T1000 (cell line): ENCODE measurements around the gene SMARCD1.

Source experiments
- DNase-seq: peaks from one replicate; lab custom pipeline; 2025; ENCODE audit warnings: mixed read lengths; lab: John Stamatoyannopoulos, UW

SMARCD1 gene

DNA sequence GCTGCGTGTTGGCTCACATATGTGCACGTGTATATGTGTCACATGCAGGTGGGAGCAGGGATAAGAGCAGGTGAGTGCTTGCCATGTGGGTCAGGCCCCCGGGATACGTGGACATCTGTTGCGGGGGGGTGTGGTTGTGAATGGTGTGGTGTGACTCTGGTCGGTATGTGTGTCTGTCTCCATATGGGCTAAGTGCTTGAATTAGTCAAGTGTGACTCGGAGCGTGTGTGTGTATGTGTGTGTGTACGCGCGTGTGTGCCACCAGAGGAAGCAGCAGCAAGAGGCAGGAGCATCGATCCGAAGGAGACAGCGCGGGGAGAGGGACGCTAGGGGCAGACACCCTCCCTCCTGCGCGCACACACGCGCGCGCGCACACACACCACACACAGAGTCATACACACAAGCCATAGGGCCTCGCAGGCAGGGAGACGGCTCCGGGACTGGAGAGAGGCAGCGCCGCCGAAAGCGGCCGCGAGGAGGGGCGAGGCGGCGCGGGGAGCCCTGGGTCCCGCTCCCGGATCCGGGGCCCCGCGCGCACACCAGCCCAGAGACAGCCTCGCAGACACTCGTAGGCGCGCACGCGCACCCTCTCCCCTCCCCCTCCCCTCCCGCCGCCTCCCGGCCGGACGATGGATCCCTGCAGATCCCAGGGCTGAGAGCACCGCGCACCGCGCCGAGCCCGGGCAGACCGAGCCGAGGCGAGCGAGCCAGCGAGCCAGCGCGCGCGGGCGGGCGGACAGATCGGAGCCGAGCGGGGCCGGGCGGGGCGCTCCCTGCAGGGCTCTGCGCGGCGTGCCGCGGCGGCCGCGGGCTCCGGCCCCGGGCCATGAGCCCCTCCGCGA lies 27.9 kb upstream of the SMARCD1 start, which contains the start of gene ASIC1:
Gene ASIC1, plus strand, starts transcription at position 597 of the 842 bp plus-strand sequence. CDS start 1,171 bp downstream, outside the sequence.
- no peak for DNase-seq

DNA sequence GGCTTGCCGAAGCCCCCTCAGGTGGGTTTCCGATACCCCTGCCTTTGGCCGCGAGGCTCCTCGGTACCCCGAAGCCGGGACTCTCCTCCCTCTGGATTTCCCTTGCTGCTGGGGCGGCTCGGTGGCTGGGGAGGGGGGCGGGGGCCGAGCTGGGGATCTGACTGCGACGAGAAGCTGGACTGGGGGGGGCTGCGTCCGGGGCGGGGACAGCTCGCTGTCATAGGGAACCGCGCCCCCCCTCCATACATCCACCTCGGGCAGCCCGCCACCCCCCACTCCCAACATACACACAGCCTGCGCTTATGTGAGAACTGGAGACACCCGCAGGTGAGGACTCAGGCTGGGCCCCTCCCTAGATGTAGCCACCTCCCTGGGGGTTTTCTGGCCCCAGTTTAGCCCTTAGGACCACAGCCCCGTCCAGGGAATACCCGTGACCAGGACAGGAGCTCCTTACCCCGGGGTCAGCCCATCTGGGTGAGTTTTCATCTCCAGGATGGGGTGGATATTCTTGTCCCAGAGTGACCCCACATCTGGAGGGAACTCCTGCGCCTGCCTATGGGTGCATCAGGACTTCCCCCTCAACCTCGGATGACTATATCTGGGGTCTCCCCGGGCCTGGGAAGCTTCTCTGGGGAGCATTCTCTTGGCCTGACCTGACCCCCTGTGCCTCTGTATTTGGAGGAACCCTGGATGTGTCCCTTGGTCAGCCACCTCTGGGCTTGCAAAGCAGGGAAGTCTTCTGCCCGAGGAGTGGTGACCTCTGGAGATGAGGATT lies 27.1 kb upstream of the SMARCD1 start:
- no peak for DNase-seq

DNA sequence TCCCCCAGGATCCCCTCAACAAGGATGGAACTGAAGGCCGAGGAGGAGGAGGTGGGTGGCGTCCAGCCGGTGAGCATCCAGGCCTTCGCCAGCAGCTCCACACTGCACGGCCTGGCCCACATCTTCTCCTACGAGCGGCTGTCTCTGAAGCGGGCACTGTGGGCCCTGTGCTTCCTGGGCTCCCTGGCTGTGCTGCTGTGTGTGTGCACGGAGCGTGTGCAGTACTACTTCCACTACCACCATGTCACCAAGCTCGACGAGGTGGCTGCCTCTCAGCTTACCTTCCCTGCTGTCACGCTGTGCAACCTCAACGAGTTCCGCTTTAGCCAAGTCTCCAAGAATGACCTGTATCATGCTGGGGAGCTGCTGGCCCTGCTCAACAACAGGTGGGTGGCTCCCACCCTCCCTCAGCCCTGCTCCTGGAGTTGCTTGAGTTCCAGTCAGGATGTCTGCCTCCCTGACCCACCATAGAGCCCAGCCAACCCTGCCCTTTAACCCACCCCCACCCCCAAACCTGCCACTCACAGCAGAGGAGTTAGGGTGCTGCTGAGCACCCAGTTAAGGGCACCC lies 26.3 kb upstream of the SMARCD1 start:
- no peak for DNase-seq

DNA sequence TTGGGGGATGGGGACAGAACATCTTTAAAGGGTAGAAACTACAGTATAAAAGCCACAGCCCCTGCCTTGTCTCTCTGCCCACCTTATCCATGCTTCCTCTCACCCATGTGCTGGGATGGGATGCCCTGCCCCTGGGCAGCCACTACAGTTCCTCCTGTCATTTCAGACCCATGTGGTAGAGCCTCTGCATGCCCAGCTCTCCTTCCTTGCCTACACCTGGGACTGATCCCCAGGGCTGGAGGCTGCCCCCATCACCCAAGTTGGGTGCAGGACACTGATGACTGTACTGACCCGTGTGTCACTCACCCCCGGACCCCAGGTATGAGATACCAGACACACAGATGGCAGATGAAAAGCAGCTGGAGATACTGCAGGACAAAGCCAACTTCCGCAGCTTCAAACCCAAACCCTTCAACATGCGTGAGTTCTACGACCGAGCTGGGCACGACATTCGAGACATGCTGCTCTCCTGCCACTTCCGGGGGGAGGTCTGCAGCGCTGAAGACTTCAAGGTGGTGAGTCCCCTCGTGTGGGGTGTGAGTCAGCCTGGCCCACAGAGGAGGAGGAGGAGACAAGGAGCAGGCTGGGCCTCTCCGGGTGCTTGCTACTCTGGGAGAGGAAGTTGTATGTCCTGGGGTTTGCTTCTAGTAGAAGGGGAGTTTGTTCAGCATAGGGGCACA lies 25.6 kb upstream of the SMARCD1 start:
- DNase-seq = no peak

DNA sequence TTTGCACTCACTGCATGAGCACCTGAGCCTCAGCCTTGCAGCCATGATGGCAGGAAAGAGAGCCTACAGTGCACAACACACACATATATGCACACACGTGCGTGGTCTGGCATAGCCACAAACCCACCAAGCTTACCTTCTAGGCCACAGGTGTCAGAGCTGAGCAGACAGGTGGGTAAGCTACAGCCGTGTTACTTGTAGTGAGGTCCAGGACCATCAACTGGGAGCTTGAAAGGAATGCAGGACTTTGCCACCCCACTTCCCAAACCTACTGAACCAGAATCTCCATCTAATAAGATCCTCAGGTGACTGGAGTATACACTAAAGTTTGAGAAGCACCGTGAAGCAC lies 25.0 kb upstream of the SMARCD1 start:
- no peak for DNase-seq

DNA sequence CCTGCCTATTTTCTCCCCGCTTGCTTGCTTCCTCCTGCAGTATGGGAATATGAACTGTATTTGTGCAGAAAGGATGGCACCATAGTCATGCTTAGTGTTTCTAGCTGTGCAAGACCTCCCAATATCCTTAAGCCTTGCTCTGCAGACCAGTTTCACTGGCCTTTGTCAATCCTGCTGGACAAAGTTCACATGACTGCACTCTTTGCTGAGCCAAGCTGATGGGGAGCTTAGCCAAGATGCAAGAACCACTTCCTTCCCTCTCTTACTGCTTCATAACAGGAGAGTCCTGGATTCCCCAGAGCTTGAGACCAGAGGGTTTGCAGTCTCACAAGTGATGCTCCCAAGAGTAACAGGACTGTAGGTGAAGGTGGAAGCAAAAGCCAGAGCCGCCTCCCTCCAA lies 24.0 kb upstream of the SMARCD1 start:
- DNase-seq = no peak

DNA sequence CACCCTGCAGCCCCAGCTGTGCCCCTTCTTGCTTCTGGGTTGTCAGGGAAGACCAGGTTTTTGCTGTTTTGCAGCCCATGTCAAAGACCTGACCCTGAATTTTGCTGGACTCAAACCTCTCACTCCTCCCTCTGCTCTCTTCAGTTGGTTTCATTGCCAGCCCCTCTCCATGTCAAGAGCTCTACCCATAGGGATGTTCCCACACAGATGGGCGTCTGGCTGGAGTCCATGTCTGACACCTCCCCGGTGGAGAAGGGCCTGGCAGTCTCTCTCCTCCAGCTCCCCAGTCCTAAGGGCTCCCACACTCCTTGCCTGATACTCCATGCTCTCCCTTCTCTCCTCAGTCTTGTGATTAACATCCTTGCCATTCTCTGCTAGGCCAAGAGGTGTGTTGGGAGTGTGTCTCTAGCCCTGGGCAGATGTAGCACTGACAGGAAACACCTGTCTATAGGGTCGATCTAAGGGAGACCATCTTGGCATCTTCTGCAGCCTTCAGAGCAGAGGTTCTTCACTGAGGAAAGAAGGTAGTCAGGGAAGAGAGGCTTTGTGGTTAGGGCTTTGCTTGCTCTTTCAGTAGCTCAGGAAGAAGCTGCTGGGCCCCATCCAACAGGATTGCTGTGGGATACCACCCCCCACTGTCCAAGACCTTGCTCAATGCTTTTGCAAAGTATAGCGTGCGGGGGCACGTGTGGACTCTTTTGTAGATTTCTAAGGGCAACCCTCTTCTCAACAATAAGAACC lies 23.0 kb upstream of the SMARCD1 start:
- no peak for DNase-seq

DNA sequence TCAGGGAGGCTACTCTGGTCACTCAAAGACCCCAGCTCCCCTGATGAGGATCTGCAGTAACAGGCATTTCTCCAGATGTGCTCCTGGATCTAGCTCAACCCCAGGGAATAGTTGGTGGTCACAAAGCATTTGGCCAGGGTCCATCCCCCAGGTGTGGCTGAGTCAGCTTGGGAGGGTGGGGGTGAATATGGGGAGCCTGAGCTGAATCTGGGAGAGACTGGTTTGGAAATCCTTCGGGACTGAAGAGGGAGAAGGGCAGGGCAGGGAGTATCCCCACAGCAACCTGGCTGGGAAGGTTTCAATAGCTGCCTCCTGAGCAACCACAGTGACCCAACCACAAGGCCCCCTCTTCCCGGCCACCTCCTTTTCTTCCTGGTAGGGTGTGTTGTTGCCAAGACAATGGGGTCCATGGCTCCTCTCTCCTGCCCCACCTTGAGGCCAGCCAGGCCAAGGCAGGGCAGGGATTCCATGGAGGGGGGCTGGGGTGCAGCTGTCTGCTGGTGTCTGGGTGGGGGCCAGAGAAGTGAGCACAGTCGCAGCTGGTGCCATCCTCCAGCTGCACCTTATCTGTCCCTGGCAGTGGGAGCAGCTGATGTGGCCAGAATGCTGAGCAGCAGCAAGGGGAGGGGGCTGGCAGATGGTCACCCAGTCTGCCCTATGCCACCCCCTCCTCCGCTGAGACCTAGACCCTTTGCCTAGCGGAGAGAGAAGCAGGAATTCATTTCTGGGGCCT lies 22.2 kb upstream of the SMARCD1 start:
- DNase-seq = no peak

DNA sequence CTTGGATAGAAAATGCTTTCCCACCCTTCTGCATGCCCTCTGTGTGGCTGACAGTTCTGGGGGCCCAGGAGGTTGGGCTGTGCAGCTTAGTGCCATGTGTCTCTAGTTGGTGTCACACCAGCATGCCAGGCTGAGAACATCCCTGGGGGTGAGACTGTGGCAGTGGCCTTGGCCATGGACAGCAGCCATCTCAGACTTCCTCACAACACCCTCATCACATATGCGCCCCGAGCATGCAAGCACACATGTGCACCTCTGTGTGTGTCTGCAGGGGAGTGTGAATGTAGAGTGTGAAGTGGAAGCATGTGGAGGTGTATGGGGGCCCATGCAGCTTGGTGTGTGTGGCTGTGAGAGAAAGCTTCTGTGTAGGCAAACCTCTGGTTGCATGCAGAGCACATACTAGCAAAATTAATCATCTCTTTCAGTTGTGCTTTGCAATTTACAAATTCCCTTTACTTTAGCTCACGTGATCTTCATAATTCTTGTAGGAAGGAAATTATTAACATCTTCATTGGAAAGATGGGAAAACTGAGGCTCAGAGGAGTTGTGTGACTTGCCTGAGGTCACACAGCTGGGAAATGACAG lies 19.3 kb upstream of the SMARCD1 start:
- no peak for DNase-seq

DNA sequence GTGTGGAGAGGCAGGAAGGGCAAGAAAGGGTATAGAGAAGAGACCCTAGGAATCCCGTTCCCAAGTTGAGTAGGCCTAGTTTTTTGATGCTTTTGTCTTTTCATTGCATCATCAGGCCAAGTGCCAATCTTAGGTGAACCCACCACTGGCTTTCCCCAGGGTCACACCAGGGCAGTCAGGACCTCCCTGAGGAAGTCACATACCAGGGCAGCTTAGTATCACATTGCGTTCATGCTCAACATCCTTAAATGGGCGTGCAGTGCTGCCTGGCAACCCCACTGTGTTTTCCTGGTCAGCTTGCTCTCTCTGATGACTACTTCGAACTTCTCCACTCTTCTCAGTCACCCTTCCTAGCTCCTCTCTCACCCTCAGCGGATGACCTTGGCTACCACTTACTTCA lies 18.7 kb upstream of the SMARCD1 start:
- DNase-seq = no peak

DNA sequence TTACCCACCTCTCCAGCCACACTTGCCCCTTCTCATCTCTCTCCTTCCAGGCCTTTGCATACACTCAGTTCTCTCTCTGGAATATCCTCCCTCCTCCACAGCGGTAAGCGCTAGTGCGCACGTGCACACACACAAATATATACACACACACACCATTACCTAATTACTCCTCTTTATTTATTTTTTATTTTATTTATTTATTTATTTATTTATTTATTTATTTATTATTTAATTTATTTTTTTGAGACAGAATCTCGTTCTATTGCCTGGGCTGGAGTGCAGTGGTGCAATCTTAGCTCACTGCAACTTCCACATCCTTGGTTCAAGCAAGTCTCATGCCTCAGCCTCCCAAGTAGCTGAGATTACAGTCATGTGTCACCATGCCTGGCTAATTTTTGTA lies 16.1 kb upstream of the SMARCD1 start:
- no peak for DNase-seq

DNA sequence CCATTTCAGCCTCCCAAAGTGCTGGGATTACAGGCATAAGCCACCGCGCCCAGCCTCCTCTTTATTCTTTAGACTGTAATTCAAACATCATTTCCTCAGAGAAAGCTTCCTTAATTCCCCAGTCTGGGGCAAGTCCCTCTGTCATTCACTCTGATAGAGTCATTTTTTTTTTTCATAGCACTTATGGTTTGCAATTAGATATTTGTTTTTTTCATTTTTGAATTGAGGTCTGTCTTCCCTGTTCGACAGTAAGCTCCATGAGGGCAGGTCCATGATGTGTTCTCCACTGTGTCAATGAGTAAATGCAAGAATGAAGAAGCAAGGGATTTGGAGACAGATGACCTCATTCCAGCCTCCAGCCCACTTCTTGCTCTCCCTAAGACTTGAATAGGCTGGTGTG lies 15.6 kb upstream of the SMARCD1 start:
- DNase-seq = no peak

DNA sequence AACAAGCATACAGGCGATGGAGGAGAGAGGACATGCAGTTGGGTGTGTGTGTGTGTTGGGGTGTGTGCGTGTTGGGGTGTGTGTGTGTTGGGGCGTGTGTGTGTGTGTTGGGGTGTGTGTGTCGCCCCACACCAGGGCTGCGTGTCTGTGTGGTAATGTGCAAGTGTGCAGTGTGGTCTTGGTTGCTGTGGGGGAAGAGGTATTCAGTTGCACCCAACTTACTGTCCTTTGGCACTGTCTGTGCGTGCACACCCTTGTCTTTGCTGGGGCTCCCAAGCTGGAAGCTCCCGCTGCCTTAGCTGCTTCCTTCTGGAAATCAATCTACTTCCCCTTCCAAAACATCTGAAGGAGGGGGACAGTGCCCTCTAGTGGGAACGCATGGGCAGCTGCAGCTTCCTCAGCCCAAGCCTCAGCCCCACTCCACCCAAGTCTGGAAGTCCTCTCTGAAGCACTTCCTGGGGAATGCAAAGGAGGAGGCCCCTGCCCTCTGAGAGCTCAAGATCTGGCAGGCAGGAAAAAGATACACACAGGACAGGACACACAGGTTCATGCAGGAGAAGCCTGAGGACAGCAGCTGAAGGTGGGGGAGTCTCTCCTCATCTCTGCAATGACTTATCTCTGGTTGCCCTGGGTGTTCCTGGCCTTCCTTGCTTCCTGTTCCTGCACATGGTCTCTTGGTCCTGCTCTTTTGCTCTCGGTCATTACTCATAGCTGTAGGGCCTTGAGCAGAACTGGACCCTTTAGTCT lies 14.7 kb upstream of the SMARCD1 start:
- peak; percentile 69 for DNase-seq

DNA sequence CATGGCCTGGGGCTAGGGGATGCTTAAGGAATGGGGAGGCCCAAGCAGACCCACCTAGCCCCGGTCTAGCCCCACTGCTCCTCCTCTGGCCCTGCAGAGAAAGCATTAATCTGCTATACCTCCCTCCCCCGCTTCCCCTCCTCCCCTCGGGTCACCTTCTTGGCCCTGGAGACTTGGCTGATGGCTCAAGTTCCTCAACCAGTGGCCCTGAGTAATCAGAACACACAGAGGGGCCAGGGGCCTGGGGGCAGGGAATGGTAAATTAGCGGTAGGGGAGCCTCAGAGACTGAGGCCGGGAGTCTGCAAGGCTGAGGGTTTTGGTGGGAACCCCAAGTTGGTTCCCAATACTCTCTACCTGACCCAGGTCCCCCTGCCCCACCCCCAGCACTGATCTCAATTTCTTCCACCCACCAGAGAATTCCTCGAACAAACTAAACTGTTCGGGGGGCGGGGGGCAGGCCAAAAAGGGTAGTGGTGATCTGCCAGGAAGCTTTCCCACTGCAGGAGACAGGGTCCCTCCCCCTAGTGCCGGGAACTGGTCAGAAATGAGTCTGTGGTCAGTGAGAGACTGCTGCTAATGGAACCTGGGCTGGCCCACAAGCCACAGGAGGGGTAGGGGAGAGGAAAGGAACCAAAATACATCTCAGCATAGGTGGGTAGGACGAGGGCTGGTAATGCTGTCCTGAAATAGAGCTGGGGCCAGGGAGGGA lies 12.8 kb upstream of the SMARCD1 start:
- DNase-seq = no peak

DNA sequence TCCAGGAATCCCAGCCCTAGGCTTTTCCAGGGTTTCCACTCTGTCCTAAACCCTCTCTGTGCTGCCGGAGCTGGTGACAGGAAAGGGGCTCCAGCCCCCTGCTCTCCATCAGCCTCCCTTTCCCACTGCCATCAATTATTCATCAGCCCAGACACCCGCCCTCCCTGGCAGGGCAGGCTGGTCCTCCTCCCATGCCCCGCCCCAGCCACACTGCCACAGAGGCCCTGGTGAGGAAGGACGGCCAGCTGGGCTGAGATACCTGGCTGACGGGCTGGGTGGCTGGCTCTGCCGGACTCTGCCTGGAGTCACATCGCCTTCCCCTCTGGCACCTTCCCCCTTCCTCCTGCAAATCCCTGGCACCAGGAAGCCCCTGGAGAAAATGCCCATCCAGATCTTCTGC lies 11.9 kb upstream of the SMARCD1 start:
- no peak for DNase-seq

DNA sequence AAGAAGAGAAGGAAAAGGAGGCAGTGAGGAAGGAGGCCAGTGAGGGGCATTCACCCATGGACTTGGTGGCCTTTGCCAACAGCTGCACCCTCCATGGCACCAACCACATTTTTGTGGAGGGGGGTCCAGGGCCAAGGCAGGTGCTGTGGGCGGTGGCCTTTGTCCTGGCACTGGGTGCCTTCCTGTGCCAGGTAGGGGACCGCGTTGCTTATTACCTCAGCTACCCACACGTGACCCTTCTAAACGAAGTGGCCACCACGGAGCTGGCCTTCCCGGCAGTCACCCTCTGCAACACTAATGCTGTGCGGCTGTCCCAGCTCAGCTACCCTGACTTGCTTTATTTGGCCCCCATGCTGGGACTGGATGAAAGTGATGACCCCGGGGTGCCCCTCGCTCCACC lies 11.4 kb upstream of the SMARCD1 start:
- DNase-seq = no peak

DNA sequence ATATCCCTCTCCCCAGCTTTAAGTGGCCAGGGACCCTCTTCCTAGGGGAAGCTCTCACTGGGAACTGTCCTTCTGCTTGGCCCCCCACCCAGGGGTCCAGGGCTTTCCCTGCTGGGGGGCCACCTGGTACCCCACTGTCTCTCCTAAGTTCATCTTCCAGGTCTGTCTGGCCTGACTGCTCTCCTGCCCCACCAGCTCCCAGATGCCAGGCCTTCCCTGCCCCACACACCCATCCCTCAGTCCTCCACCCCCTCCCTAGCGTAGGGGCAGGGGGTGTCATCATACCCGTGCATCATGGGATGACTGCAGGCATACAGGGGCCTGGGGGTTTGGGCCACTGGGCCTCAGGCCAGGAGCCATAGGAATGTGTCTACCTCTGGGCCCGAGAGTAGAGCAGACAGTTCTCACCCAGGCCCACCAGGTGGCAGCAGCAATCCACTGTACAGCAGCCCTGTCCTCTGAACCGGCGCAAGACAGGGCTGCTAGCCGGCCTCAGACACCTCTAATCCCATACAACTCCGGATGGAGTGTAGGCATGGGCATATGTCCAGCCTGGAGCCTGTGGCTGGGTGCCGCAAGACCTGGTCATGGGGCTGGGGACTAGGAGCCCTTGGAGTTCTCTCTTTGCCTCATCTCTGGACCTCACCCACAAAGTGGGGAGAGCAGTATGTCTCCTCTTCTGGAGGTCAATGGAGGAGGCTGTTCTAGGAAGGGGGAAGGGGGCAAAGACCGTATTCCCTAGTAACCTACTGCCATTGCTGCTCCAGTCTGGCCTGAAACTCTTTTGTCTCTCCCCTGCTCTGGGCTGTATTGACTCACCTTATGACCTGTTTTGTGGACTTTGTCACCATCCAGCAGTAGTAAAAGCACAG lies 10.0 kb upstream of the SMARCD1 start:
- peak; percentile 80 for DNase-seq

DNA sequence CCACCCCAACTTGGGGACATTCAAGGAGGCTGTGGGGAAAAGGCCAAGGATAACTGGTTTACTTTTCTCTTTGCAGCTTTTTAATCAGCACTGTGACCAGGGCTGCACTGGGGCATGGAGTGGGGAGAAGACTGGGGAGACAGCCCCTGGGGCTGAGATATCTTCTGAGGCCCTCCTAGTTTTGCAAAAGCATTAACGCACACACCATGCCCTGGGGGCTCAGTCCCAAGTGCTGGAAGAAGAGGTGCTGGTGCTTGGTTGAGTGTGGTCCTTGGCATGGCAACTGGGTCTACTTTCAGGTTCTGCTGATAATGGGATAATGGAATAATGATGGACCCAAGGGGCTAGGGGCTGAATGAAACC lies 9.4 kb upstream of the SMARCD1 start:
- no peak for DNase-seq
